ENCODE results near the gene ATRNL1.

The ATRNL1 gene

DNA sequence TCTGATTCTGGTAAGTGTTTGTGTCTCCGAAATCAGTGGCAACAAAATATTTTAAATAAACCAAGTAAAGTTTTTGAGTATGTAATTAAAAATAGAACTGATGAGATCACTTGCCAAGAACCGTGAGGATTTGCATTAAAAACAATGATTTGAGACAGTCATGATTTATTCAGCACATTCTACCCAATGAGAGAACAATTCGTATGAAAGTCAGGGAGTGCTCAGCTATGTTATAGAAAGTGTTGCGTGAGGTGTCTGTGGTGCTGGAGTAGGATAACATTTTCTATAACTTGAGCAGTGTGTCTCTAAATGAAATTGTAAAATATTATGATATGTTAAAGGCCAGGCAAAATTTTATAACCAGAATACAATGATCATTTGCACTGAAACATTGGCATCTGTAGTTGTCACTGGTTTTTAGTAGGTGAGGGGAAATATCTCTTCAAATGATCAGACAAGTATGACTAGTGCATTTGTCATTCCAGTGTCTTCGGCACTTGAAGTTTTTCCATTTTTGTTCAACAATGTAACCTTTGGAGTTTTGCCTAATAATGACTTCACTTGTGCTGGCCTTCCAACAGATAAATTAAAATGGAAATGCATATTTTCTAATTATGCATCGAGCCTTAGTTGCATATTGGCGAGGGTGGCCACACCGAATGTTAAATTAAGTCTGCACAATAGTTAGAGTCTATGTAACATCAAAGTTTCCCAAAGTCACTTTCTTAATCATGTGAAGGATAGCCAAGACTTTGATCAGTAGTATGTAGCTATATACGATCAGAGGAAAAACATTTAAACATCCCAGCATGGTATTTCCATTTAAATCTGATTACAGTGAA, 844.0 kb downstream of the ATRNL1 start:
- ATAC-seq (ENCODE audit: insufficient read depth, low read depth): no peak
- Histone ChIP-seq H2AFZ (ENCODE audit: low read depth, low read length) (no peak overlapping the region), H3K36me3 (ENCODE audit: insufficient read depth, low read length) (no peaks in the 10 kb centered on the region), H3K27me3 (ENCODE audit: insufficient read depth, low read length, poor library complexity) (no peaks in the 10 kb centered on the region), H3K4me3 (ENCODE audit: low read depth in 1 of 2, low read length in 2 of 2) (no peak overlapping the region), H3K9me3 (ENCODE audit: insufficient read depth, low read length, severe bottlenecking) (no peaks in the 10 kb centered on the region), H3K79me2 (ENCODE audit: insufficient read depth, low read length) (no peaks in the 10 kb centered on the region), H3K4me2 (ENCODE audit: insufficient read depth, low read length) (no peak overlapping the region), H4K20me1 (ENCODE audit: insufficient read depth, low read length) (no peaks in the 10 kb centered on the region), H3K27ac (ENCODE audit: low read length) (no peak overlapping the region), H3K9ac (ENCODE audit: low read depth, low read length) (no peak overlapping the region), H3K4me1 (ENCODE audit: insufficient read depth, low read length) (no peaks in the 10 kb centered on the region)
- no peak for DNase-seq
- TF ChIP-seq CTCF (IDR thresholded peaks at IDR 0.05; ENCODE audit: borderline replicate concordance, extremely low read depth, low read length, poor library complexity, severe bottlenecking) (no peak), EZH2 (IDR thresholded peaks at IDR 0.05; ENCODE audit: borderline replicate concordance, low read depth, low read length, severe bottlenecking) (no peak)

DNA sequence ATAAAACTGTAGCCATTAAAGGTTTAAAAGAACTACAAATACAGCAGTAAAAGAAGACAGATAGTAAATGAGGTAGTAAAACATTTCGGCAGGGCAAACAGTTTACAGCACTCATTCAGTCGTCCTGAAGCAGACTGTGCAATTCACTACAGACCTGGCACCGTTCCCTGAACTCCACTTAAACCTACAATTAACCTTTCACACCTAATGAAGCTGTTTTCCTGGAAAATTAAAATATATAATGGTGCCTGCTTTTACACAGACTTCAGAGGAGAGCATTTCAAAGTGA, 844.5 kb downstream of the ATRNL1 start:
- H4K20me1 ChIP-seq (ENCODE audit: insufficient read depth, low read length): no peaks in the 10 kb centered on the region
- H3K9me3 ChIP-seq (ENCODE audit: insufficient read depth, low read length, severe bottlenecking): no peaks in the 10 kb centered on the region
- DNase-seq (no peak), ATAC-seq (ENCODE audit: insufficient read depth, low read depth) (no peak)
- H3K4me3 ChIP-seq (ENCODE audit: low read depth in 1 of 2, low read length in 2 of 2): no peak overlapping the region
- H3K79me2 ChIP-seq (ENCODE audit: insufficient read depth, low read length): no peaks in the 10 kb centered on the region
- no peaks in the 10 kb centered on the region for H3K36me3 ChIP-seq (ENCODE audit: insufficient read depth, low read length)
- TF ChIP-seq EZH2 (IDR thresholded peaks at IDR 0.05; ENCODE audit: borderline replicate concordance, low read depth, low read length, severe bottlenecking): no peak
- TF ChIP-seq CTCF (IDR thresholded peaks at IDR 0.05; ENCODE audit: borderline replicate concordance, extremely low read depth, low read length, poor library complexity, severe bottlenecking): no peak
- no peak overlapping the region for H3K9ac ChIP-seq (ENCODE audit: low read depth, low read length)
- H2AFZ ChIP-seq (ENCODE audit: low read depth, low read length): no peak overlapping the region
- no peak overlapping the region for H3K4me2 ChIP-seq (ENCODE audit: insufficient read depth, low read length)
- no peaks in the 10 kb centered on the region for H3K4me1 ChIP-seq (ENCODE audit: insufficient read depth, low read length)
- no peaks in the 10 kb centered on the region for H3K27me3 ChIP-seq (ENCODE audit: insufficient read depth, low read length, poor library complexity)
- H3K27ac ChIP-seq (ENCODE audit: low read length): no peak overlapping the region

- no peaks in the 10 kb centered on the region for H3K4me1 ChIP-seq (ENCODE audit: insufficient read depth, low read length)
- TF ChIP-seq EZH2 (IDR thresholded peaks at IDR 0.05; ENCODE audit: borderline replicate concordance, low read depth, low read length, severe bottlenecking): no peak
- no peak for TF ChIP-seq CTCF (IDR thresholded peaks at IDR 0.05; ENCODE audit: borderline replicate concordance, extremely low read depth, low read length, poor library complexity, severe bottlenecking)
- H3K36me3 ChIP-seq (ENCODE audit: insufficient read depth, low read length): no peaks in the 10 kb centered on the region
- no peaks in the 10 kb centered on the region for H4K20me1 ChIP-seq (ENCODE audit: insufficient read depth, low read length)
- ATAC-seq (ENCODE audit: insufficient read depth, low read depth): no peak
- no peak overlapping the region for H3K4me2 ChIP-seq (ENCODE audit: insufficient read depth, low read length)
- DNase-seq: no peak
- no peak overlapping the region for H3K9ac ChIP-seq (ENCODE audit: low read depth, low read length)
- no peak overlapping the region for H3K4me3 ChIP-seq (ENCODE audit: low read depth in 1 of 2, low read length in 2 of 2)
- H3K27me3 ChIP-seq (ENCODE audit: insufficient read depth, low read length, poor library complexity): no peaks in the 10 kb centered on the region
- no peak overlapping the region for H3K27ac ChIP-seq (ENCODE audit: low read length)
- no peaks in the 10 kb centered on the region for H3K79me2 ChIP-seq (ENCODE audit: insufficient read depth, low read length)
- H2AFZ ChIP-seq (ENCODE audit: low read depth, low read length): no peak overlapping the region
- no peaks in the 10 kb centered on the region for H3K9me3 ChIP-seq (ENCODE audit: insufficient read depth, low read length, severe bottlenecking)
Observed at GRCh38 chr10:115939101-115939854, 846.1 kb downstream of the ATRNL1 start.
